A549 treated with GW870086 at 1 μM for 4 hours (cell line): ENCODE measurements around the gene RWDD2A. TPM values are rescaled to one million over a fixed set of nuclear protein-coding genes. Genes with fewer than 3 reads are reported as not detected.

Experiments used
- total RNA-seq: library from RNA; stranded (reverse); fragments of 200-300 nt; extraction: Qiagen RNA extraction; gene quantifications from 5 replicates; pipeline ENCODE4 v1.2.3, GENCODE V29; 2022; ENCODE audit warnings: low read depth

RWDD2A gene
- 1.3 to 2.0 TPM (median 1.8 TPM) in 5 replicates for total RNA-seq

DNA sequence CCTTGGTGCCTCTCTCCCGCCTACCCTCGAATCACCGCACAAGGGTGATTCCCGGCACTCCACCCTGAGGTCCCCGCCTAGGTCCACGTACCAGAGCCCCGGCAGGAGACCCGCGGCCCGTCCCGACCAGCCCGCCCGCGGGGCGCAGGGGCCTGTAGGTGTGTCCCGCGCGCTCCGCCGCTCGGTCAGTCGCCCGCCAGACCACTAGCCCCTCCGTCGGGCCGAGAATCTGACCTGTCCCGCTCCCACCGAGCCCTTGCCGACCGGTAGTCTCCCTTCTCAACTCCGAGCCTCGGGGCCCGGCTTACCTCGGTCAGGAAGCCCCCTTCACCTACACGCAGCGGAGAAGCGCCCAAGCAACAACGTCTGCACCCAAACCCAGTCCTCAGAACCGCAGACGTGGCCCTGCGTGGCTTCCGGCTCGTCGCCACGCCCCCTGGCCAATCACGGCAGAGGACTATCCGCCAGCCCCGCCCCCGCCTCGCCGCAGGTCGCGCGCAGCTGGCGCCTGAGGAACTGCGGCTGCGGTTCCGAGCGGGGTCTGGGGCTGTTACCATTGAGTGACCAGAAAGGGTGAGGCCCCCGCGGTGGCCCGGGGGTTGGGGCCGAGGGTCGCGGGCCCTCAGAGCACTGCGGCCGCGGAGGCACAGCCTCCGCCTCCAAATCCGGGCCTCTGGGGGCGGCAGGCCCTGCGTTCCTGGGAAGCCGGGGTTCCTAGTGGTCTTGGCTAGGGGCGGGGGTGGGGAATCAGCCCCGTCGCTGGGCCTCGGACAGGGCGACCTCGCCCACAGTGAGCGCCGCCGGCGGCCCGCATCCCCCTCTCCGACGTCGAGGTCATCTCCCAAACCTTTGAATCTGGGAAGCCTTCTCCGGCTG, at the start of gene RWDD2A, which contains the start of gene PGM3:
TSS of gene RWDD2A (plus strand) at position 487 of the 876 bp plus-strand sequence. CDS start 1,095 bp downstream, outside the sequence.
TSS of gene PGM3 (minus strand) at position 395 of the 876 bp plus-strand sequence. CDS start 2,253 bp downstream, outside the sequence.

Other genes with a start within 250 kb of the RWDD2A start
- gene UBE3D, start 127.5 kb upstream of the RWDD2A start, total RNA-seq = 3.3 to 3.9 TPM (median 3.8 TPM) in 5 replicates
- 2.2 to 3.5 TPM (median 2.8 TPM) in 5 replicates for gene DOP1A, start 125.7 kb upstream of the RWDD2A start, total RNA-seq
- gene PGM3, start 92 bp upstream of the RWDD2A start, total RNA-seq = 20.7 to 35.1 TPM (median 28.0 TPM) in 5 replicates
- 38.0 to 43.1 TPM (median 40.1 TPM) in 5 replicates for gene ME1, start 237.7 kb downstream of the RWDD2A start, total RNA-seq